Activated CD4-positive, CD25-positive, alpha-beta regulatory T cell (primary cell): ENCODE results near the gene ATM.
"Not testable (repeated sequence)": the region's sequence is repeated elsewhere in the genome, so short reads cannot be mapped to it uniquely, and the experiment has no call there.

Source experiments
- DNase-seq, 4 experiments: peaks; one replicate each; lab custom pipeline; 2025; lab: John Stamatoyannopoulos, UW

Gene ATM

GRCh38 chr11:108373505-108373904 lies 150.6 kb downstream of the ATM start:
- not testable (repeated sequence) for DNase-seq

GRCh38 chr11:108388576-108388975 lies 165.7 kb downstream of the ATM start:
- DNase-seq = no peak

GRCh38 chr11:108392353-108392752 lies 169.5 kb downstream of the ATM start:
- no peak for DNase-seq

GRCh38 chr11:108393046-108393445 lies 170.2 kb downstream of the ATM start:
- DNase-seq = no peak

GRCh38 chr11:108394744-108395284 lies 171.9 kb downstream of the ATM start:
- DNase-seq = no peak

GRCh38 chr11:108396672-108397071 lies 173.8 kb downstream of the ATM start:
- not testable (repeated sequence) for DNase-seq

GRCh38 chr11:108398439-108398838 lies 175.6 kb downstream of the ATM start:
- DNase-seq = no peak

- no peak for DNase-seq
Observed at GRCh38 chr11:108402241-108402640, 179.4 kb downstream of the ATM start.

- no peak for DNase-seq
Observed at GRCh38 chr11:108403052-108403451, 180.2 kb downstream of the ATM start.

GRCh38 chr11:108405706-108406105 lies 182.8 kb downstream of the ATM start:
- no peak for DNase-seq

GRCh38 chr11:108414958-108415357 lies 192.1 kb downstream of the ATM start:
- no peak for DNase-seq

GRCh38 chr11:108417551-108417950 lies 194.7 kb downstream of the ATM start:
- not testable (repeated sequence) for DNase-seq
